Parathyroid adenoma (tissue), 2 donors: Measurements from ENCODE around the gene PXDC1.

Source experiments
- H2AFZ ChIP-seq: fragments of 300-600 bp; sonication (generic); one replicate; pipeline ENCODE4 v1.7.0; 2017; ENCODE audit warnings: antibody characterized with exemption, mild to moderate bottlenecking
- H3K27ac ChIP-seq: fragments of 300-600 bp; sonication (generic); one replicate; pipeline ENCODE4 v1.7.0; 2017
- H3K27me3 ChIP-seq: fragments of 300-600 bp; sonication (generic); one replicate; pipeline ENCODE4 v1.7.0; 2017; ENCODE audit warnings: low read length; ENCODE audit not compliant: control insufficient read depth, insufficient read depth
- H3K36me3 ChIP-seq: fragments of 300-600 bp; sonication (generic); one replicate; pipeline ENCODE4 v1.7.0; 2017; ENCODE audit warnings: low read length; ENCODE audit not compliant: control insufficient read depth, insufficient read depth
- H3K4me1 ChIP-seq: fragments of 300-600 bp; sonication (generic); one replicate; pipeline ENCODE4 v1.7.0; 2017; ENCODE audit warnings: control low read depth
- H3K4me2 ChIP-seq: fragments of 300-600 bp; sonication (generic); one replicate; pipeline ENCODE4 v1.7.0; 2017; ENCODE audit warnings: low read length
- H3K4me3 ChIP-seq: fragments of 300-600 bp; sonication (generic); one replicate; pipeline ENCODE4 v1.7.0; 2017; ENCODE audit warnings: low read depth, low read length
- H3K79me2 ChIP-seq: fragments of 300-600 bp; sonication (generic); one replicate; pipeline ENCODE4 v1.7.0; 2017; ENCODE audit warnings: control low read depth
- H3K9ac ChIP-seq: fragments of 300-600 bp; sonication (generic); one replicate; pipeline ENCODE4 v1.7.0; 2017; ENCODE audit warnings: mild to moderate bottlenecking
- H3K9me3 ChIP-seq: fragments of 300-600 bp; sonication (generic); one replicate; pipeline ENCODE4 v1.7.0; 2017; ENCODE audit warnings: low read length; ENCODE audit not compliant: control insufficient read depth
- TF ChIP-seq, protein P1 (sequence below): fragments of 300-600 bp; sonication (generic); IDR thresholded peaks from one replicate; pipeline ENCODE4 v1.7.0; 2017; ENCODE audit warnings: antibody characterized with exemption, mild to moderate bottlenecking
- donor health status: primary hyperparathyroidism.

Gene PXDC1

DNA sequence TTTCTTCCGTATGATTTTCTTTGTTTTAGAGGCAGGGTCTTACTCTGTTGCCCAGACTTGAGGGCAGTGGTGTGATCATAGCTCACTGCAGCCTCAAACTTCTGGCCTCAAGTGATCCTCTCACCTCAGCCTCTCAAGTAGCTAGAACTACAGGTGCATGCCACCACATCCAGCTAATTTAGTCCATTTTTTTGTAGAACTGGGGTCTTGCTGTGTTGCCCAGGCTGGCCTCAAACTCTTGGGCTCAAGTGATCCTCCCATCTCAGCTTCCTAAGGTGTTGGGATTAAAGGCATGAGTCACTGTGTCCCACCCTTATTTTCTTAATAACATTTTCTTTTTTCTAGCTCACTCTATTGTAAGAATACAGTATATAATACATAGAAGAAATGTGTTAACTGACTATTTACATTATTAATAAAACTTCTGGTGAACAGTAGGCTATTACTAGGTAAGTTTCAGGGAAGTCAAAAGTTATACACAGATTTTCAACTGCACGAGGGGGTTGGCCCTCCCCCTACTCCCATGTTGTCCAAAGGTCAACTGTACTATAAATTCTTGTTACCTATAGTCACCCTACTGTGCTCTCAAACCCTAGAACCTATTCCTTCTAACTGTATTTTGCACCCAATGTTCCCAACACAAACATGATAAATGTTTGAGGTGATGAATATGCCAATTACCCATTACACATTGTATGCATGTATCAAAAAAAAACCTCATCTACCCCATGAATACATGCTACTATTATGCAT, 56.3 kb downstream of the PXDC1 start:
- no peak overlapping the region for H3K27ac ChIP-seq
- H3K36me3 ChIP-seq: no peaks in the 10 kb centered on the region
- H2AFZ ChIP-seq: no peak overlapping the region
- TF ChIP-seq, protein P1, sequence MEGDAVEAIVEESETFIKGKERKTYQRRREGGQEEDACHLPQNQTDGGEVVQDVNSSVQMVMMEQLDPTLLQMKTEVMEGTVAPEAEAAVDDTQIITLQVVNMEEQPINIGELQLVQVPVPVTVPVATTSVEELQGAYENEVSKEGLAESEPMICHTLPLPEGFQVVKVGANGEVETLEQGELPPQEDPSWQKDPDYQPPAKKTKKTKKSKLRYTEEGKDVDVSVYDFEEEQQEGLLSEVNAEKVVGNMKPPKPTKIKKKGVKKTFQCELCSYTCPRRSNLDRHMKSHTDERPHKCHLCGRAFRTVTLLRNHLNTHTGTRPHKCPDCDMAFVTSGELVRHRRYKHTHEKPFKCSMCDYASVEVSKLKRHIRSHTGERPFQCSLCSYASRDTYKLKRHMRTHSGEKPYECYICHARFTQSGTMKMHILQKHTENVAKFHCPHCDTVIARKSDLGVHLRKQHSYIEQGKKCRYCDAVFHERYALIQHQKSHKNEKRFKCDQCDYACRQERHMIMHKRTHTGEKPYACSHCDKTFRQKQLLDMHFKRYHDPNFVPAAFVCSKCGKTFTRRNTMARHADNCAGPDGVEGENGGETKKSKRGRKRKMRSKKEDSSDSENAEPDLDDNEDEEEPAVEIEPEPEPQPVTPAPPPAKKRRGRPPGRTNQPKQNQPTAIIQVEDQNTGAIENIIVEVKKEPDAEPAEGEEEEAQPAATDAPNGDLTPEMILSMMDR: no peak
- H3K9me3 ChIP-seq: no peaks in the 10 kb centered on the region
- H3K4me3 ChIP-seq: no peak overlapping the region
- no peak overlapping the region for H3K4me2 ChIP-seq
- H3K79me2 ChIP-seq: no peaks in the 10 kb centered on the region
- H3K4me1 ChIP-seq: no peaks in the 10 kb centered on the region
- no peak overlapping the region for H3K9ac ChIP-seq
- no peaks in the 10 kb centered on the region for H3K27me3 ChIP-seq

DNA sequence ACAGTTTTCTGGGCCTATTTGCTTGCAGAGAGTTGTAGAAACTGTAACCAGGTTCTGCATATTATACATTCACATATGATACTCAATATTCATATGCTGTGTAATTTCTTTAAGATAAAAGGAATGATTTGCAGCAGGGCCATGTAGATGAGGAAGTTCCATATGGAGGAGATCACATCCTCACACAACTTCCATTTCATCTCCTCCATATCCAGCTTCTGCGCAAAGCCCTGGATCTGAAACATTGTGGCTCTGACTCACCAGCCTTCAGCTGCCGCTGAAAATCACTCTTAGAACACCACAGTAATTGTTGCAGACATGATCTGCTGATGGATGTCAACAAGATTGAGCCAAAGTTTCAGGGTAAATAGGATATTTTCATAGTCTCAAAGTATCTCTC, 57.7 kb downstream of the PXDC1 start:
- Histone ChIP-seq H3K27me3 (no peaks in the 10 kb centered on the region), H3K4me1 (no peaks in the 10 kb centered on the region), H3K9me3 (no peaks in the 10 kb centered on the region), H3K36me3 (no peaks in the 10 kb centered on the region), H2AFZ (no peak overlapping the region), H3K79me2 (no peaks in the 10 kb centered on the region), H3K27ac (no peak overlapping the region), H3K4me3 (no peak overlapping the region), H3K4me2 (no peak overlapping the region), H3K9ac (no peak overlapping the region)
- TF ChIP-seq, protein P1: no peak

DNA sequence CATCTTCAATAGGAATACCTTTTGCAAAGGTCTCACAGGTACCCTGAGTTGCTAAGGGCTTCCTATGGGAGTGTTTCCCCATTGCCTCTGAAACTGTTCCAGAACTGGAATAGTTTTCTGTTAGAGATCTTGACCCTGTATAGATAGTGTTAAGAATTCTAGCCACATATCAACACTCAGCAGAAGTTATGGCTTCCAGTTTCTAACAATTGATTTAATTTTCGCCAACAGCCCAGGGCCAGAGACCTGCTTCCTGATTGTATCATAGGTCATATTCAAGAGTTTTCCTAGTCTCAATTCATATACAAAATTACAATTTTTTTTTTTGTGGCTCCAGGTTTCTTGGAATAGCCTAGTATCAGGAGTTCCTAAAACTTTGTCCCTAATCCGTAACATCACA, 61.0 kb downstream of the PXDC1 start:
- Histone ChIP-seq H3K4me1 (no peaks in the 10 kb centered on the region), H3K4me3 (no peak overlapping the region), H3K4me2 (no peak overlapping the region), H3K79me2 (no peaks in the 10 kb centered on the region), H3K27ac (no peak overlapping the region), H3K9me3 (no peaks in the 10 kb centered on the region), H3K36me3 (no peaks in the 10 kb centered on the region), H2AFZ (no peak overlapping the region), H3K9ac (no peak overlapping the region), H3K27me3 (no peaks in the 10 kb centered on the region)
- TF ChIP-seq, protein P1: no peak

DNA sequence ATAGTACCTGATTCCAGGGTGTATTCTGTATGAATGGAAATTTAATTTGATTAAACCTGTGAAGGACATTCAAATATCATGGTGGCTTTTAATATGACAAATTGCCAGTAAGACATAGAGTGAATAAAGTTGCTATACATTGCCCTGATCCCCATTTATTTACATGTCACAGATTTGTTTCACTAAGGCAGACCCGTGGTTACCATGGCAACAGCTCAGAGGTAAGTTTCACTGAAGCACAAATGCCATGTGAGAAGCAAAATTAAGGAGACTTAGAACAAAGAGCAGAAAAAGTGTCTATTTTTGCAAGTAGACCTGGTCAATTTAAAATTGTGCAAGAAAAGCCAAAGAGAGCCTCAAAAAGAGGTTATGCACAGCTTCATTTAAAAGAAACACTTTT, 63.7 kb downstream of the PXDC1 start:
- H3K4me1 ChIP-seq: no peaks in the 10 kb centered on the region
- H3K9ac ChIP-seq: no peak overlapping the region
- H3K79me2 ChIP-seq: no peaks in the 10 kb centered on the region
- H3K27ac ChIP-seq: no peak overlapping the region
- no peaks in the 10 kb centered on the region for H3K36me3 ChIP-seq
- no peaks in the 10 kb centered on the region for H3K9me3 ChIP-seq
- H3K4me2 ChIP-seq: no peak overlapping the region
- H3K27me3 ChIP-seq: no peaks in the 10 kb centered on the region
- TF ChIP-seq, protein P1: no peak
- no peak overlapping the region for H3K4me3 ChIP-seq
- H2AFZ ChIP-seq: no peak overlapping the region

DNA sequence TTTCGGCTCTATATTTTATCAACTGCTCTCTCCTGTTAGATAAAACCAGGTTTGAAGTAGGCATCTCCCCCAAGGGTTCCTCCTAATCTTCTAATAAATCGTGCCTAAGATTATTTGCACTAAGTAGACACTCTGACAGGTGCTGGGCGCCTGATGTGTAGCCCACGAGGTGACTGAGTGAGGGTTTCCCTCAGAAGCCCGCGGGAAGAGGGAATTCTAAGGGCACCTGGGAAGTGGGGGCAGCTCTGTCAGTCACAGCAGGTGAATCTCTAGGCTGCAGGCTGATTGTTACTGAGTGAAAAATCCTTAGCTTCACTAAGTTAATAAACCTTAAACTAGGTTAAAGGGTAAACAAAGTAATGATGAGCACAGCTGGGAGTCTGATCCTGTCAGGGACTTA, 68.2 kb downstream of the PXDC1 start:
- Histone ChIP-seq H3K9me3 (peaks cover 2% of the 10 kb centered on the region), H2AFZ (no peak overlapping the region), H3K27me3 (no peaks in the 10 kb centered on the region), H3K4me1 (no peaks in the 10 kb centered on the region), H3K36me3 (no peaks in the 10 kb centered on the region), H3K79me2 (no peaks in the 10 kb centered on the region), H3K4me3 (no peak overlapping the region), H3K9ac (no peak overlapping the region), H3K4me2 (no peak overlapping the region), H3K27ac (no peak overlapping the region)
- TF ChIP-seq, protein P1: no peak
